Fibroblast of the aortic adventitia (primary cell): ENCODE measurements around the gene MORF4L1. TPM values are rescaled to one million over a fixed set of nuclear protein-coding genes. Genes with fewer than 3 reads are reported as not detected.

Experiments used
- DNase-seq: peaks from one replicate; pipeline ENCODE4 v3.0.0-alpha.2; 2010; ENCODE audit warnings: low read depth
- H3K4me3 ChIP-seq: 2 replicates; pipeline ENCODE4 v1.5.1; 2011; ENCODE audit warnings: low read depth, mild to moderate bottlenecking, control low read depth, low read length, moderate library complexity
- total RNA-seq: library from RNA; depleted of rRNA; stranded (reverse); fragments of >200 nt; gene quantifications from 2 replicates; pipeline ENCODE4 v1.2.3, GENCODE V29; 2012; ENCODE audit warnings: low replicate concordance
- TF ChIP-seq, protein P1 (sequence below): IDR thresholded peaks from 2 replicates; pipeline ENCODE4 v1.5.1; 2011; ENCODE audit warnings: mild to moderate bottlenecking, low read length, control low read depth, inconsistent platforms; ENCODE audit not compliant: insufficient read depth

MORF4L1 gene
- total RNA-seq, 1 donor, result 447 TPM

DNA sequence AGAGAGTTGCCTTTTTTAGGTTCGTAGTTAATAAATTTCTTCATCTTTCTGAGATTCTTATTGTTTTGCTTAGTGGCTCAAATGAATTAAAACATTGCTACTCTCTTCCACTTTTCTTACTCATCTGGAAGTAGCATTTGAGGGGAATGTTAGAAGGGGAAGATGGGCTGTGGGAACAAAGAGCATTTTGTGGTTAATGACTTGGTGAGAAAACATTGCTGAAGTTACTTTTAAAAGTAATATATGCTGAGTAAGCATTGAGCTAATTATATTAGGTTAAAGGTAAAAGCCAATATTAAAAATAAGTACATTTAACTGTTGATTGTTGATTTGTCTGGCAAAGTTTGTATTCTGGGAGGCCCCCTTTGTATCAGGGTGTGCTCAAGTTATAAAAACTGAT lies 5.7 kb downstream of the MORF4L1 start:
- H3K4me3 ChIP-seq, result no peak overlapping the region
- TF ChIP-seq, protein P1, sequence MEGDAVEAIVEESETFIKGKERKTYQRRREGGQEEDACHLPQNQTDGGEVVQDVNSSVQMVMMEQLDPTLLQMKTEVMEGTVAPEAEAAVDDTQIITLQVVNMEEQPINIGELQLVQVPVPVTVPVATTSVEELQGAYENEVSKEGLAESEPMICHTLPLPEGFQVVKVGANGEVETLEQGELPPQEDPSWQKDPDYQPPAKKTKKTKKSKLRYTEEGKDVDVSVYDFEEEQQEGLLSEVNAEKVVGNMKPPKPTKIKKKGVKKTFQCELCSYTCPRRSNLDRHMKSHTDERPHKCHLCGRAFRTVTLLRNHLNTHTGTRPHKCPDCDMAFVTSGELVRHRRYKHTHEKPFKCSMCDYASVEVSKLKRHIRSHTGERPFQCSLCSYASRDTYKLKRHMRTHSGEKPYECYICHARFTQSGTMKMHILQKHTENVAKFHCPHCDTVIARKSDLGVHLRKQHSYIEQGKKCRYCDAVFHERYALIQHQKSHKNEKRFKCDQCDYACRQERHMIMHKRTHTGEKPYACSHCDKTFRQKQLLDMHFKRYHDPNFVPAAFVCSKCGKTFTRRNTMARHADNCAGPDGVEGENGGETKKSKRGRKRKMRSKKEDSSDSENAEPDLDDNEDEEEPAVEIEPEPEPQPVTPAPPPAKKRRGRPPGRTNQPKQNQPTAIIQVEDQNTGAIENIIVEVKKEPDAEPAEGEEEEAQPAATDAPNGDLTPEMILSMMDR, result no peak
- no peak for DNase-seq

DNA sequence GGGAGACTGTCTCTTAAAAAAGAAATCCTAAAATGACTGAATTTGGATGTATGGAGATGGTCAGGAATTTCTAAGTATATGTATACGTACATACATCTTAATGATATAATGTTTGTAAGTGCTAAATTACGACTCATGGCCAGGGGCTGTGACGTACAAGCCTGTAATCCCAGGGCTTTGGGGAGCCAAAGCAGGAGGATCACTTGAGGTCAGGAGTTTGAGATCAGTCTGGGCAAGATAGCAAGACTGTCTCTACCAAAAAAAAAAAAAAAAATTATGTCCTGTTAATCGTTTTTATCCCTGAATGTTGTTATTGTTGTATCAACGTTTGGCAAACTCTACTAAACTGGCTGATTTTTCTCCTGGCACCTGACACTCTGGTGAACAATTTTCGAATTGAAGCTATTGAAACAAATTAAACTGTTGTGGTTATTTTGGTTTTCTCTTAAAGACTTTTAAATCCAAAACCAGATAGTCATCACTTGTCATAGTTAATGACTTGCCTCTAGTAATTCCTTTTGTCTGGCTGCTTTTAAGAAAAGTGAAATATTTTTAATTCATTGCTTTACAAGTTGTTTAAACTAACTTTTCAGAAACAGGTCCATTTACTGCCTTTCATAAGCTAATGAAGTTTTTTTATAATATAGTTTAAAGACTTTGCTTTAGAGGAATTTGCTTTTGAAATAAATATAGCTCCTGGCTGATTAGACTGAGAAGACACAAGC lies 7.0 kb downstream of the MORF4L1 start:
- DNase-seq, result no peak
- no peak overlapping the region for H3K4me3 ChIP-seq
- TF ChIP-seq, protein P1, result no peak

DNA sequence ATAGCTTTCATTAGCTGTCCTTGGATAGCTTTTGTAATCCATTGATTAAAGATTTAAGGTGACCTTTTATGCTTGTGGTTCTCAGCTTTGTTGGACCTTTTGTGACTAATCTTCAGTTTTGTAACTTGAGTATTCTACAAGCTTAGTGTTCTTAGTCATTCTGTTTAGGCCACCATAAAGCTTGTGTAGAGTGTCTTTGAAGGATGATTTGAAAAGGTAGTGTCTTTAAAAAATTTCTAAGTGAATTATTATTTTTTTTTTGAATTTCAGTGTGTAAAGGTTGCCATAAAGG lies 7.5 kb downstream of the MORF4L1 start:
- DNase-seq, result no peak
- TF ChIP-seq, protein P1, result no peak
- no peak overlapping the region for H3K4me3 ChIP-seq

DNA sequence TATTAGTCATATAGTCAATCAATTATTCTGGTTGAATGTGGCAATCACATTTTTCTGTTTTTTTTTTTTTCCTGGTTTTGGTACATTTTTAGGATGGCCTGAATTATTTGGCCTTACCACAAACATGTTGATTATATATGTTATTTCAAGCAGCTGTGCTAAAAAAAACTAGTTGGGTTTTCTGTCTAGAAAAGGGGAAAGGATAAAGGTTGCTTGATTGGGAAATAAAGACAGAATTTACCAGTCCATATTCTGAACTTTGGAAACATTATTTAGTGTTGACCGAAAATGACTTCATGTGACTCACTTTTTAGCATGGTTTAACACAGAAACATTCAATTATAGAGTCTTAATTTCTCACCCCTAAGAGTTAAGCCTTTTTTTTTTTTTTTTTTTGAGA lies 8.1 kb downstream of the MORF4L1 start:
- no peak for DNase-seq
- H3K4me3 ChIP-seq, result no peak overlapping the region
- TF ChIP-seq, protein P1, result no peak

DNA sequence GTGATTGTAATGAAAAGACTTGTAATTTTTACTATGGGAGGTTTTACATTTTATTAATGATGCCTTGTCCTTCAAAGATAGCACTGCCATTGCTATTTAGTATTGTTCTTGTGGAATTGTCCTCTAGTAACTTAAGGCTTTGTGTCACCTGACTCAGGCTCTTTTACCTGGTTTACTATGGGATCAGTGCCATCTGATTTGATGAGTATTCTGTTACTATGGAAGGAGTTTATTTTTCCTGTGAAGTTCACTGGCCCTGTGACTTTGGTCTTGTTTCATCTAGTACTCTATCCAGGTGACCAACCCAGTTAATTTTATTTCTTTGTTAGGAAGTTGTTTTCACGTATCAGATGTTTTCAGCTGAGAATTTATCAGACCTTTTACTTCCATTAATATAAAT lies 9.0 kb downstream of the MORF4L1 start:
- no peak for DNase-seq
- H3K4me3 ChIP-seq, result no peak overlapping the region
- TF ChIP-seq, protein P1, result no peak

DNA sequence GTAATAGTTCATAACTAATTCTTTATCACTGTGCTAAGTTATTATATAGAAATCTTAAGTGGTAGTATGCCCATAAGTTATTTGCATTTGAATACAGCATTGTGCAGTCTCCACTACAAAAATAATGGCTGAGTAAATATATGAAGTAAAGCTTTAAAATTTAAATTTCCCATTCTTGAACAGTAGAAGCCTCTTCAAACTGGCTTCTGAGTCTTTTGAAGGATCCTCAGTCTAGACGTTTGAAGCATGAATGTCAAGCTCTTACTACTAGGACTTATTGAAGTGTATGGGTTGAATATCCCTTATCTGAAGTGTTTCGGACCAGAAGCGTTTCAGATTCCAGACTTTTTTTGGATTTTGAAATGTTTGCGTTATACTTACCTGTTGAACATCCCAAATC lies 16.3 kb downstream of the MORF4L1 start:
- no peak overlapping the region for H3K4me3 ChIP-seq
- TF ChIP-seq, protein P1, result no peak
- no peak for DNase-seq

DNA sequence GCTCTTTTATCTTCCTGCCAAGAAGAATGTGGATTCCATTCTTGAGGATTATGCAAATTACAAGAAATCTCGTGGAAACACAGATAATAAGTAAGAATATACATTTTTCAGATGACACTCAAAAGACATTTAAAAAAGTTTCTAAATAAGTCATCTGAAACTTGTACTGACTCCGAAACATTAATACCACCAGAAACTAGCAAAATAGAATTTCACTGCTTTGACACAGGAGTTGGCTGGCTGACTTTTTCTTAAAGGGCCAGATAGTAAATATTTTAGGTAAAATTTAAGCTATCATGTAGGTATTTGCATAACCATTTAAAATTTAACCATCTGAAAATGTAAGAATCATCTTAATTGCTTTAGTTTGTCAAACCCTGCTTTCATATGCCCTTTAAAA lies 20.8 kb downstream of the MORF4L1 start:
- DNase-seq, result no peak
- TF ChIP-seq, protein P1, result no peak
- H3K4me3 ChIP-seq, result no peak overlapping the region
